ENCODE measurements around the gene SLC10A4. TPM values are rescaled to one million over a fixed set of nuclear protein-coding genes. Genes with fewer than 3 reads are reported as not detected.

Gene SLC10A4
- total RNA-seq (2022; extraction: Qiagen RNA extraction) = 5.9 to 7.3 TPM (median 6.1 TPM) in 5 replicates

GRCh38 chr4:48483006-48483776 lies at the start of gene SLC10A4:
TSS of gene SLC10A4 (plus strand) at chr4:48483343. CDS start at chr4:48483562, 219 bp downstream.

GRCh38 chr4:48490012-48490679 lies 7.0 kb downstream of the SLC10A4 start, which contains the start of gene ZAR1:
TSS of gene ZAR1 (plus strand) at chr4:48490252. CDS start at chr4:48490292, 40 bp downstream.

Other genes with a start within 250 kb of the SLC10A4 start
- gene TEC, start 213.5 kb upstream of the SLC10A4 start, total RNA-seq (2022; extraction: Qiagen RNA extraction) = 1.3 to 2.7 TPM (median 1.5 TPM) in 5 replicates
- gene SLAIN2, start 141.8 kb upstream of the SLC10A4 start, total RNA-seq (2022; extraction: Qiagen RNA extraction) = 12.2 to 21.6 TPM (median 19.9 TPM) in 5 replicates
- gene ZAR1, start 6.9 kb downstream of the SLC10A4 start, total RNA-seq (2022; extraction: Qiagen RNA extraction) = 0.07 to 0.18 TPM (median 0.15 TPM) in 3 of 5 replicates, not detected in the others

Measured in A549 treated with Hydrocortisone at 1 μM for 4 hours (cell line).